ENCODE results near the gene LRRC18. TPM values are rescaled to one million over a fixed set of nuclear protein-coding genes. Genes with fewer than 3 reads are reported as not detected.

LRRC18 gene
- total RNA-seq, 4 donors from 2014 or later: not detected

DNA sequence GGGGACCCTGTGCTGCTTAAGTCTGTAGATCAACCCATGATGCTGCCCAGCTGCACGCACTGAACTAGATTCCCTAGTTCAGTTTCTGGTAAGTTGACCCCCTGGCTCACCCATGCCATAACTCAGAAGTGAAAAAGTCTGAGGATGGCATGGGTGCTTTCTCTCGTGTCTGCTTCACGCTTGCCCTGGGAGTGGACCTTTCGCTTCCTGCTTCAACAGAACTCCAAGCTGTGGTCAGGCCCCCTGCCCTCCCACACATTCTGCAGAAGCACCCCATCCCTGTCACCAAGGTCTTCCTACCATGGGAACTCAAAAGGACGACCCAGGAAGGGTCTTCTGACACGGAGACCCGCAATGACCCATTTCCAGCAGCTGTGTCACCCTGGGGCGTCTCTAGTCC lies 39.9 kb downstream of the LRRC18 start:
- H3K4me3 ChIP-seq: no peak overlapping the region
- H3K36me3 ChIP-seq: no peaks in the 10 kb centered on the region
- no peak overlapping the region for H3K27ac ChIP-seq
- peaks cover 0 to 5% (median 0%) of the 10 kb centered on the region in 4 donors for H3K4me1 ChIP-seq
- no peak for DNase-seq (ENCODE audit: low spot score in 2 of 2)
- no peaks in the 10 kb centered on the region for H3K9me3 ChIP-seq
- H3K27me3 ChIP-seq: no peaks in the 10 kb centered on the region
- TF ChIP-seq EP300 (IDR thresholded peaks at IDR 0.05) (no peak), POLR2A (IDR thresholded peaks at IDR 0.05) (no peak)
- TF ChIP-seq, protein P1, sequence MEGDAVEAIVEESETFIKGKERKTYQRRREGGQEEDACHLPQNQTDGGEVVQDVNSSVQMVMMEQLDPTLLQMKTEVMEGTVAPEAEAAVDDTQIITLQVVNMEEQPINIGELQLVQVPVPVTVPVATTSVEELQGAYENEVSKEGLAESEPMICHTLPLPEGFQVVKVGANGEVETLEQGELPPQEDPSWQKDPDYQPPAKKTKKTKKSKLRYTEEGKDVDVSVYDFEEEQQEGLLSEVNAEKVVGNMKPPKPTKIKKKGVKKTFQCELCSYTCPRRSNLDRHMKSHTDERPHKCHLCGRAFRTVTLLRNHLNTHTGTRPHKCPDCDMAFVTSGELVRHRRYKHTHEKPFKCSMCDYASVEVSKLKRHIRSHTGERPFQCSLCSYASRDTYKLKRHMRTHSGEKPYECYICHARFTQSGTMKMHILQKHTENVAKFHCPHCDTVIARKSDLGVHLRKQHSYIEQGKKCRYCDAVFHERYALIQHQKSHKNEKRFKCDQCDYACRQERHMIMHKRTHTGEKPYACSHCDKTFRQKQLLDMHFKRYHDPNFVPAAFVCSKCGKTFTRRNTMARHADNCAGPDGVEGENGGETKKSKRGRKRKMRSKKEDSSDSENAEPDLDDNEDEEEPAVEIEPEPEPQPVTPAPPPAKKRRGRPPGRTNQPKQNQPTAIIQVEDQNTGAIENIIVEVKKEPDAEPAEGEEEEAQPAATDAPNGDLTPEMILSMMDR (IDR thresholded peaks at IDR 0.05): no peak
- WGBS, 2 donors: 84 to 89% methylated on average over 7 of the region's 8 CpGs

DNA sequence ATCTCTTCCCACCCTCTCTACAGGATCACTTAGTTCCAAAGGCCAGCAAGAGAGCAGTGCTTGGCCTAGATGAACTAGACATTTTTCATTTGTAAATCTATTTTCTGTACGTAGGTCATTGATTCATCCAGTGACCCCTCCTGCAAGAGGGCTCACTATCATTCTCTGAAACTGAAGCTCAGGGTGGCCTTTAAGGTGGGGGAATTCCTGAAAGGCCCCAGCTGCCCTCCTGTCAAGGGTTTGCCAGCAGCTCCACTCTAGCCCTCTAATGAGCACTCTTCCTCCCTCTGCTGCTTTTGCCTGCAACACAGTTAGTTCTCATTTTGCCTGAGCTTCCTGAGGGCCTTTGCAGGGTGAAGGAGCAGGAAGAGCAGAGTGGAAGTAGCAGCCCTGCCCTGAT lies 41.2 kb downstream of the LRRC18 start:
- H3K27ac ChIP-seq: no peak overlapping the region
- peaks cover 0 to 5% (median 0%) of the 10 kb centered on the region in 4 donors for H3K4me1 ChIP-seq
- no peaks in the 10 kb centered on the region for H3K27me3 ChIP-seq
- no peaks in the 10 kb centered on the region for H3K9me3 ChIP-seq
- WGBS, 2 donors: 86 to 88% methylated on average over 1 of the region's 1 CpG
- H3K4me3 ChIP-seq: no peak overlapping the region
- no peaks in the 10 kb centered on the region for H3K36me3 ChIP-seq
- TF ChIP-seq POLR2A (IDR thresholded peaks at IDR 0.05) (no peak), EP300 (IDR thresholded peaks at IDR 0.05) (no peak)
- TF ChIP-seq, protein P1 (IDR thresholded peaks at IDR 0.05): no peak
- DNase-seq (ENCODE audit: low spot score in 2 of 2): no peak

DNA sequence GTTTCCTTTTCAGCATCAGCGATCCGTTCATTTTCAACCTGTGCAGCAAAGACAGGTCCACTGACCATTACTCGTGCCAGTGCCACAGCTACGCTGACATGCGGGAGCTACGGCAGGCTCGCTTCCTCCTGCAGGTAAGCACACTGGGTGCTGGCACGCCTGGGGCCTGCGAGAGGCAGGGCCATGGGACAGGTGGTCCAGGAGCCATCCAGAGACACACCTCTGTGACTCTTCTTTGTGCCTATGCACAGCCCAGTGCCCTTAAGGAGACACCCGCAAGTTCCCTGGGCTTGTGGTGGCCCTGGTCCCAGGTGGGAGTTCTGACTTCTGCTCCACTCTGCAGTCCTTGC lies 42.2 kb downstream of the LRRC18 start:
- no peak for DNase-seq (ENCODE audit: low spot score in 2 of 2)
- H3K36me3 ChIP-seq: no peaks in the 10 kb centered on the region
- 99% methylated on average over 10 of the region's 10 CpGs for WGBS, 2 donors

DNA sequence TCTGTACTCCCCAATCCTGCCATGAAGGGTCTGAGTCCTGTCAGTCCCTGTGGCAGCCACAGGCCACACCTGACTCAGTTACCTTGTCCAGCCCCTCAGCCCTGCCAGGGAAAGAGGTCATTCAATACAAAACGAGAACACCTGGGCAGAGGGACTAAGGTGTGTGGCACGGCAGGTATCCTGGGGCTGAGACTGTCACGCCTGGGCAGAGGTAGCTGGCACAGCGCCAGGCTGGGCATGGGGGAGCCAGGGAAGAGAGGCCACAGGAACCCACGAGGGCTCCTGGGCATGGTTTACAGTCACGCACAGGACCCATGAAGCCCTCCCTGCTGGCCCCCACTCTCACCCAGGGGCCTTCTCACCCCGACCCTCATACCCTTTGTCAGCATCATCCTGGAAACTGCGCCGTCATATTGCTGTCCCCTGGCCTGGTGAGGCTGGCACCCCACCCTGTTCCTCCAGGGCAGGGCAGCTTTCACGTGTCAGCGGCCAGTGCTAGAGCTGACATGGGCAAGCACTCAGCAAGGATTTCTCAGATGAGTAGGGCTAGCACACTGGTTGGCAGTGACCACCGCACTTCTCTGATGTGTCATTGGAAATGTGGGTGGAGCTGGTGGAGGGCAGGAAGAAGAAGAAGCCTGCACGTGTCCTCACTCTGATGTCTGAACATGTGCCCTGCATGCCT lies 42.7 kb downstream of the LRRC18 start:
- H3K36me3 ChIP-seq: no peaks in the 10 kb centered on the region
- no peak overlapping the region for H3K27ac ChIP-seq
- H3K4me1 ChIP-seq: peaks cover 0 to 5% (median 0%) of the 10 kb centered on the region in 4 donors
- H3K4me3 ChIP-seq: no peak overlapping the region
- 85 to 86% methylated on average over 13 of the region's 13 CpGs for WGBS, 2 donors
- no peak for DNase-seq (ENCODE audit: low spot score in 2 of 2)
- no peak for TF ChIP-seq EP300 (IDR thresholded peaks at IDR 0.05)
- TF ChIP-seq POLR2A (IDR thresholded peaks at IDR 0.05): no peak
- TF ChIP-seq, protein P1 (IDR thresholded peaks at IDR 0.05): no peak
- no peaks in the 10 kb centered on the region for H3K27me3 ChIP-seq
- no peaks in the 10 kb centered on the region for H3K9me3 ChIP-seq

More for the DNA sequence above, 42.2 kb downstream of the LRRC18 start:
- Histone ChIP-seq H3K27me3 (no peaks in the 10 kb centered on the region), H3K9me3 (no peaks in the 10 kb centered on the region), H3K27ac (no peak overlapping the region), H3K4me1 (peaks cover 0 to 5% (median 0%) of the 10 kb centered on the region in 4 donors), H3K4me3 (no peak overlapping the region)
- TF ChIP-seq, protein P1 (IDR thresholded peaks at IDR 0.05): no peak
- TF ChIP-seq POLR2A (IDR thresholded peaks at IDR 0.05) (no peak), EP300 (IDR thresholded peaks at IDR 0.05) (no peak)

DNA sequence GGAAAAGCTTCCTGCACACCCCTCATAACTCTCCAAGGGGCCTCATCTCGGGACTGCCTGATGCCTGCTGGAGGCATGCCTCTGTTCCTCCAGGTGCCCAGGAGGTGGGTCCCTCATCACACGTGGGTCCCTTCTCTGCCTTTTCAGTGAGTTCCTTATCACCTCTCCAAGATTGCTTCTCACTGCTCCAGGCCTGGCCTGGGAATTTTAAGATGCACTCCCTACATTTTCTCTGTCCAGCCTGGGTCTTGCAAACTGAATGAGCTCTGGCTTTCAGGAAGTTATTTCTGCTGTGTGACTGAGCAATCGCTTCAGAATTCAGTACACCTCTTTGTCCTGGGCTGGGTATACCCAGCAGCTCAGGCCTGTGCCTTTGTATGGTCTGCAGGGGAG lies 43.8 kb downstream of the LRRC18 start:
- Histone ChIP-seq H3K36me3 (no peaks in the 10 kb centered on the region), H3K4me1 (peaks cover 0 to 3% (median 0%) of the 10 kb centered on the region in 4 donors), H3K27me3 (no peaks in the 10 kb centered on the region), H3K9me3 (no peaks in the 10 kb centered on the region), H3K27ac (no peak overlapping the region), H3K4me3 (no peak overlapping the region)
- no peak for DNase-seq (ENCODE audit: low spot score in 2 of 2)
- WGBS, 2 donors: 49 to 53% methylated on average over 3 of the region's 3 CpGs
- TF ChIP-seq POLR2A (IDR thresholded peaks at IDR 0.05): no peak
- TF ChIP-seq, protein P1 (IDR thresholded peaks at IDR 0.05): no peak
- no peak for TF ChIP-seq EP300 (IDR thresholded peaks at IDR 0.05)
